GM12878 (cell line): ENCODE results near the gene SMIM26. TPM values are rescaled to one million over a fixed set of nuclear protein-coding genes. Genes with fewer than 3 reads are reported as not detected.
A peak's percentile ranks its signal among the peaks of the same experiment; 100 is the strongest.

Experiments used
- ATAC-seq: fragments of 200-7000 bp; cut with Tn5 transposase; 3 replicates; pipeline ENCODE4 v1.9.1; 2020; ENCODE audit warnings: mild to moderate bottlenecking, moderate library complexity
- Bru-seq: library from RNA; stranded (reverse); fragments of 400-500 nt; gene quantifications from one replicate; lab custom pipeline; 2021; lab: Mats Ljungman, UMichigan
- BruChase-seq, 2 experiments: library from RNA; stranded (reverse); fragments of 400-500 nt; gene quantifications; one replicate each; lab custom pipeline; 2021; lab: Mats Ljungman, UMichigan
- BruUV-seq: library from RNA; stranded (reverse); fragments of 400-500 nt; replicated peaks from 2 replicates; lab custom pipeline; 2021; lab: Mats Ljungman, UMichigan
- CTCF ChIA-PET: fragments of 300-600 bp; sonication (Branson Sonifier 250); formaldehyde crosslinking; extraction: SDS; loops from one replicate; lab custom pipeline; 2021; ENCODE audit warnings: inconsistent platforms; lab: Yijun Ruan, JAX
- POLR2A ChIA-PET: fragments of 350-600 bp; formaldehyde crosslinking; extraction: SDS; loops from one replicate; lab custom pipeline; 2021; ENCODE audit warnings: inconsistent platforms; lab: Charles Lee
- RAD21 ChIA-PET: fragments of 300-600 bp; sonication (Branson Sonifier 250); formaldehyde crosslinking; loops from one replicate; lab custom pipeline; 2023; ENCODE audit warnings: antibody characterized with exemption; ENCODE audit not compliant: unreplicated experiment; lab: Charles Lee
- SMC1A ChIA-PET: fragments of 300-600 bp; sonication (Branson Sonifier 250); formaldehyde crosslinking; loops from one replicate; lab custom pipeline; 2023; ENCODE audit not compliant: unreplicated experiment, uncharacterized antibody; lab: Charles Lee
- DNase-seq: peaks from one replicate; pipeline ENCODE4 v3.0.0-alpha.2; 2011; ENCODE audit warnings: low read depth, low spot score
- FAIRE-seq: peaks from 3 replicates; lab custom pipeline; 2011; peaks lifted over from hg19 to GRCh38; lab: Jason Lieb, UNC
- H2AFZ ChIP-seq: 2 replicates; pipeline ENCODE4 v1.6.0; 2011; ENCODE audit warnings: low read depth, low read length, control low read depth; ENCODE audit not compliant: control insufficient read depth
- H3K27ac ChIP-seq: 2 replicates; pipeline ENCODE4 v1.5.1; 2011; ENCODE audit warnings: control low read depth; ENCODE audit not compliant: control insufficient read depth, insufficient read depth
- H3K27me3 ChIP-seq, 2 experiments: replicated peaks in 1 of 2; 2 replicates each; pipeline versions ENCODE4 v1.6.0 to v1.6.1; 2011; ENCODE audit warnings: low read length in 1 of 2; ENCODE audit not compliant: control insufficient read depth in 2 of 2, insufficient read depth in 2 of 2
- H3K36me3 ChIP-seq, 2 experiments: 2 replicates each; pipeline ENCODE4 v1.5.1; 2011; ENCODE audit warnings: low read length in 1 of 2; ENCODE audit not compliant: control insufficient read depth in 2 of 2, insufficient read depth in 2 of 2
- H3K4me1 ChIP-seq: 2 replicates; pipeline ENCODE4 v1.6.1; 2011; ENCODE audit warnings: mild to moderate bottlenecking, low read length, moderate library complexity, mixed read lengths; ENCODE audit not compliant: control insufficient read depth, insufficient read depth
- H3K4me2 ChIP-seq: 2 replicates; pipeline ENCODE4 v1.6.0; 2011; ENCODE audit warnings: control low read depth; ENCODE audit not compliant: control insufficient read depth, insufficient read depth
- H3K4me3 ChIP-seq: fragments of 200-600 bp; sonication (generic); 2 replicates; pipeline ENCODE4 v1.5.1; 2016
- H3K79me2 ChIP-seq: 2 replicates; pipeline ENCODE4 v1.6.0; 2011; ENCODE audit warnings: low read length; ENCODE audit not compliant: control insufficient read depth, insufficient read depth
- H3K9ac ChIP-seq: 2 replicates; pipeline ENCODE4 v1.8.0; 2011; ENCODE audit warnings: low read length, control low read depth, mixed read lengths; ENCODE audit not compliant: control insufficient read depth, insufficient read depth
- H3K9me3 ChIP-seq: replicated peaks from 3 replicates; pipeline ENCODE4 v1.5.1; 2011; ENCODE audit warnings: mild to moderate bottlenecking, low read length; ENCODE audit not compliant: control insufficient read depth, insufficient read depth
- H4K20me1 ChIP-seq: 2 replicates; pipeline ENCODE4 v1.6.0; 2011; ENCODE audit not compliant: control insufficient read depth, insufficient read depth
- ATF3 ChIP-seq: IDR thresholded peaks from 2 replicates; pipeline ENCODE4 v1.6.1; 2011; ENCODE audit warnings: low read depth, mild to moderate bottlenecking, low read length, moderate library complexity, borderline replicate concordance; ENCODE audit errors: extremely low read depth
- BACH1 ChIP-seq: fragments of 450-650 bp; IDR thresholded peaks from 2 replicates; pipeline ENCODE4 v1.6.1; 2017; ENCODE audit warnings: mild to moderate bottlenecking, borderline replicate concordance
- BMI1 ChIP-seq: fragments of 450-650 bp; IDR thresholded peaks from 2 replicates; pipeline ENCODE4 v1.6.1; 2016; ENCODE audit warnings: mild to moderate bottlenecking, moderate library complexity, borderline replicate concordance
- CEBPB ChIP-seq, 2 experiments: fragments of 150-350 bp in 1 of 2; IDR thresholded peaks; 2 replicates each; pipeline ENCODE4 v1.6.1; 2012 to 2014; ENCODE audit warnings: low read depth in 2 of 2, low read length in 2 of 2, borderline replicate concordance in 1 of 2, inconsistent platforms in 1 of 2
- HCFC1 ChIP-seq: fragments of 150-350 bp; IDR thresholded peaks from 2 replicates; pipeline ENCODE4 v1.6.1; 2014; ENCODE audit warnings: low read length
- HDAC6 ChIP-seq: fragments of 200-600 bp; sonication (generic); IDR thresholded peaks from one replicate; pipeline ENCODE4 v1.8.0; 2017; ENCODE audit warnings: antibody characterized with exemption; ENCODE audit not compliant: unreplicated experiment
- IRF3 ChIP-seq: fragments of 450-650 bp; IDR thresholded peaks from 2 replicates; pipeline ENCODE4 v1.6.1; 2014; ENCODE audit warnings: mild to moderate bottlenecking
- KDM1A ChIP-seq: fragments of 200-600 bp; sonication (generic); IDR thresholded peaks from 2 replicates; pipeline ENCODE4 v1.6.1; 2016; ENCODE audit warnings: borderline replicate concordance
- MTA2 ChIP-seq: fragments of 450-650 bp; IDR thresholded peaks from 2 replicates; pipeline ENCODE4 v1.6.1; 2016; ENCODE audit warnings: low read depth, mild to moderate bottlenecking, moderate library complexity
- NFYA ChIP-seq: IDR thresholded peaks from 2 replicates; pipeline ENCODE4 v1.6.1; 2011; ENCODE audit warnings: low read depth, mild to moderate bottlenecking, low read length, improper control_type of control experiment, borderline replicate concordance
- NFYB ChIP-seq: IDR thresholded peaks from 2 replicates; pipeline ENCODE4 v1.6.1; 2011; ENCODE audit warnings: low read depth, mild to moderate bottlenecking, low read length, improper control_type of control experiment, moderate library complexity; ENCODE audit not compliant: insufficient read depth
- NRF1 ChIP-seq: conservative IDR thresholded peaks from 2 replicates; pipeline ENCODE4 v1.6.1; 2011; ENCODE audit warnings: mild to moderate bottlenecking, low read depth, low read length, improper control_type of control experiment
- POLR2AphosphoS5 ChIP-seq: IDR thresholded peaks from 2 replicates; pipeline ENCODE4 v1.6.1; 2011; ENCODE audit warnings: mild to moderate bottlenecking, low read length, inconsistent platforms
- SMAD5 ChIP-seq: IDR thresholded peaks from 2 replicates; pipeline ENCODE4 v1.6.1; 2016; ENCODE audit warnings: antibody characterized with exemption, low read depth
- SMARCA5 ChIP-seq: fragments of 450-650 bp; IDR thresholded peaks from 2 replicates; pipeline ENCODE4 v1.6.1; 2017; ENCODE audit warnings: mild to moderate bottlenecking
- WRNIP1 ChIP-seq: IDR thresholded peaks from 2 replicates; pipeline ENCODE4 v1.6.1; 2011; ENCODE audit warnings: low read depth, low read length, improper control_type of control experiment, borderline replicate concordance
- WGBS: methylation state at CpG from one replicate; pipeline ENCODE4 v1.1.6; 2016; ENCODE audit warnings: low lambda C conversion rate; ENCODE audit not compliant: insufficient replicate concordance, insufficient coverage; ENCODE audit errors: missing lambda C conversion rate; 5-methylcytosine and 5-hydroxymethylcytosine counted together
- in situ Hi-C: fragments of 300-500 bp; cut with MboI; formaldehyde crosslinking; loops from 9 replicates; pipeline ENCODE4 v1.14.3; 2018; ENCODE audit warnings: mixed read lengths
- intact Hi-C: fragments of 100-400 bp; cut with micrococcal nuclease; formaldehyde crosslinking; loops from one replicate; pipeline ENCODE4 v1.14.2; 2022; ENCODE audit not compliant: unreplicated experiment
- long read RNA-seq, 2 experiments: library from polyadenylated mRNA; unstranded; transcript quantifications; one replicate each; pipeline ENCODE4 v2.0.0, GENCODE V29; 2019 to 2020
- polyA minus RNA-seq, 3 experiments: library from RNA; depleted of rRNA, polyadenylated mRNA; stranded (reverse); fragments of >200 nt; gene quantifications; 2 replicates each; pipeline ENCODE4 v1.2.3, GENCODE V29; 2011
- polyA plus RNA-seq, 11 experiments: library from polyadenylated mRNA; depleted of rRNA in 4 of 11; unstranded in 6 of 11; stranded (reverse) in 5 of 11; fragments of >200 nt; fragmentation: Nextera tagmentation in 4 of 11; fragmentation: Illumina TruSeq in 1 of 11; extraction: Ambion mirVana in 4 of 11; extraction: Trizol in 1 of 11; gene quantifications; 1 replicate in 1 of 11; 2 replicates in 10 of 11; pipeline versions ENCODE4 v1.2.1 to v1.2.3, GENCODE V29; 2011 to 2016; ENCODE audit warnings: inconsistent platforms in 2 of 11, missing spikeins in 2 of 11, low read depth in 1 of 11
- total RNA-seq, 4 experiments: library from RNA; depleted of rRNA in 3 of 4; stranded (reverse); fragments of >200 nt in 3 of 4; fragmentation: Illumina TruSeq in 1 of 4; extraction: Trizol in 1 of 4; gene quantifications; 2 replicates each; pipeline versions ENCODE4 v1.2.1 to v1.2.3, GENCODE V29; 2013 to 2021

Gene SMIM26
- 11.3 and 18.2 TPM in 2 replicates for total RNA-seq (2013; cell fraction: nucleolus; rRNA removed)
- total RNA-seq (2014; rRNA removed) (171 and 180 TPM in 2 replicates), total RNA-seq (2014; rRNA removed; fragmentation: Illumina TruSeq; extraction: Trizol) (148 and 149 TPM in 2 replicates), total RNA-seq (2021) (74.3 and 90.0 TPM in 2 replicates), polyA plus RNA-seq (2011; rRNA removed) (137 and 180 TPM in 2 replicates), polyA plus RNA-seq (2014; fragmentation: Illumina TruSeq; extraction: Trizol) (138 and 156 TPM in 2 replicates), polyA plus RNA-seq (2014; fragmentation: Nextera tagmentation; extraction: Ambion mirVana) (100 to 1,000 TPM; 303 to 329 TPM), polyA plus RNA-seq (2014; rRNA removed) (123 and 189 TPM in 2 replicates), polyA plus RNA-seq (2016; fragmentation: Nextera tagmentation; extraction: Ambion mirVana) (100 to 1,000 TPM; 189 to 195 TPM), polyA minus RNA-seq (2011; rRNA and poly(A)+ RNA removed) (49.2 and 52.6 TPM in 2 replicates), Bru-seq, nascent RNA (percentile 91 among the genes with signal in this experiment), BruChase-seq, experiment 1, labeled RNA remaining after a 6-hour chase (percentile 94 among the genes with signal in this experiment), BruChase-seq, experiment 2, labeled RNA remaining after a 2-hour chase (percentile 94 among the genes with signal in this experiment)
- 371 TPM for polyA plus RNA-seq (2011; ENCODE audit: low read depth)
- polyA plus RNA-seq (2011; cell fraction: cytosol; rRNA removed) = 92.3 and 131 TPM in 2 replicates
- polyA plus RNA-seq (2011; cell fraction: nucleus; rRNA removed) = 48.6 and 51.7 TPM in 2 replicates
- 131 and 167 TPM in 2 replicates for polyA plus RNA-seq (2012)
- 21.5 and 27.4 TPM in 2 replicates for polyA minus RNA-seq (2011; cell fraction: cytosol; rRNA and poly(A)+ RNA removed)
- 37.4 and 45.1 TPM in 2 replicates for polyA minus RNA-seq (2011; cell fraction: nucleus; rRNA and poly(A)+ RNA removed)
- long read RNA-seq, experiment 1, transcript SMIM26-202 (2 exons, 575 nt) = major isoform, 33 of 48 reads
- long read RNA-seq, experiment 1, transcript SMIM26-201 (2 exons, 505 nt) = minor isoform, 14 of 48 reads
- long read RNA-seq, experiment 1, partial matches to known transcripts = 0 of 48 reads
- long read RNA-seq, experiment 1, other reads (novel, unspliced or antisense) = 0 of 48 reads
- long read RNA-seq, experiment 2, transcript SMIM26-201 (2 exons, 505 nt) = minor isoform, 28 of 78 reads
- long read RNA-seq, experiment 2, transcript SMIM26-202 (2 exons, 575 nt) = major isoform, 50 of 78 reads
- long read RNA-seq, experiment 2, partial matches to known transcripts = 0 of 78 reads
- long read RNA-seq, experiment 2, other reads (novel, unspliced or antisense) = 0 of 78 reads

GRCh38 chr20:18566892-18567738 is at the start of gene SMIM26:
SMIM26 (plus strand) TSS chr20:18567432; CDS start chr20:18567479, 47 bp downstream.
- no peaks in the 10 kb centered on the region; the same call in 2 of the 3 replicates for H3K9me3 ChIP-seq
- ChIA-PET POLR2A (interaction anchor here (0.8 to 1.2 kb wide), 5 partner anchors 22 to 123 kb away, joined by 3 to 7 read pairs (median 3); partner anchors contain the start of genes RBBP9 and SEC23B), CTCF (interaction anchor here (0.8 to 1.1 kb wide), 3 partner anchors 22 to 72 kb away, joined by 3 read pairs; no protein-coding TSS in a partner anchor)
- TF ChIP-seq HDAC6 (no peak), BACH1 (0 out of 2 replicates have a peak, but pooled peaks have one; percentile 31), ATF3 (no peak), NRF1 (no peak), CEBPB (IDR thresholded peaks at IDR 0.05; ENCODE audit: borderline replicate concordance in 1 of 2, low read depth in 2 of 2, low read length in 2 of 2) (no peak), NFYB (no peak), BMI1 (no peak), POLR2AphosphoS5 (peak; percentile 92), WRNIP1 (peak; percentile 73; the same call in 1 of the 2 replicates), IRF3 (no peak), HCFC1 (peak; percentile 70), MTA2 (peak; percentile 32; the same call in 1 of the 2 replicates), KDM1A (no peak), SMAD5 (0 out of 2 replicates have a peak, but pooled peaks have one; percentile 68), SMARCA5 (no peak), NFYA (no peak)

More at GRCh38 chr20:18566892-18567738, at the start of gene SMIM26:
- peak; percentile 80 for DNase-seq
- Histone ChIP-seq H3K4me1 (peaks cover 4% of the 10 kb centered on the region; the same call in 1 of the 2 replicates), H3K79me2 (peaks cover 16% of the 10 kb centered on the region), H3K4me3 (peak within 1 kb of the TSS; percentile 98), H4K20me1 (no peaks in the 10 kb centered on the region), H3K4me2 (peak within 1 kb of the TSS; percentile 84), H3K36me3 (peaks cover 0 to 7% of the 10 kb centered on the region in 2 experiments; a peak in 2 of 4 replicates), H3K9ac (peak within 1 kb of the TSS; percentile 83), H3K27ac (peak within 1 kb of the TSS; percentile 78), H3K27me3 (no peaks in the 10 kb centered on the region), H2AFZ (peak within 1 kb of the TSS; percentile 87)
- ATAC-seq = peak; percentile 100
- peak; percentile 82 for FAIRE-seq
- SMC1A ChIA-PET = interaction anchor here (1.3 to 1.7 kb wide), 3 partner anchors 10 to 100 kb away, joined by 4 to 6 read pairs (median 4); partner anchors contain the start of genes DZANK1 and POLR3F
- intact Hi-C loops = loop anchor here (2.0 kb wide), 4 partner anchors 20 to 154 kb away; partner anchors contain the start of genes RBBP9 and SEC23B
- TSS peak; percentile 99 for BruUV-seq
- RAD21 ChIA-PET = interaction anchor here (1.6 to 1.7 kb wide), 2 partner anchors 21 to 60 kb away, joined by 3 to 8 read pairs; partner anchors contain the start of gene SEC23B
- WGBS = 2% methylated on average over 51 of the region's 51 CpGs
- in situ Hi-C loops = no loop called here
